CD8-positive, alpha-beta memory T cell (primary cell): ENCODE measurements around the gene POLL. TPM values are rescaled to one million over a fixed set of nuclear protein-coding genes. Genes with fewer than 3 reads are reported as not detected.
A peak's percentile ranks its signal among the peaks of the same experiment; 100 is the strongest.

ENCODE experiments used
- CTCF ChIA-PET: fragments of 350-600 bp; sonication (Branson Sonifier 250); formaldehyde crosslinking; loops from one replicate; lab custom pipeline; 2021; ENCODE audit warnings: antibody characterized with exemption; lab: Charles Lee
- POLR2A ChIA-PET: fragments of 350-600 bp; sonication (Branson Sonifier 250); formaldehyde crosslinking; loops from one replicate; lab custom pipeline; 2021; ENCODE audit warnings: antibody characterized with exemption; lab: Charles Lee
- DNase-seq, 5 donors: peaks; one replicate each; pipeline versions ENCODE4 v3.0.0 to v3.0.0-alpha.2; 2020 to 2022; ENCODE audit warnings: mixed read lengths in 1 of 5
- H3K27ac ChIP-seq: one replicate; pipeline ENCODE4 v1.7.0; 2013; ENCODE audit warnings: low read depth, mild to moderate bottlenecking, low read length, moderate library complexity
- H3K27me3 ChIP-seq: 2 replicates; pipeline ENCODE4 v1.7.0; 2013; ENCODE audit warnings: low read length, mild to moderate bottlenecking; ENCODE audit not compliant: insufficient read depth, poor library complexity, severe bottlenecking
- H3K36me3 ChIP-seq: 2 replicates; pipeline ENCODE4 v1.7.0; 2013; ENCODE audit warnings: mild to moderate bottlenecking, low read length, moderate library complexity; ENCODE audit not compliant: insufficient read depth
- H3K4me1 ChIP-seq: 2 replicates; pipeline ENCODE4 v1.7.0; 2013; ENCODE audit warnings: mild to moderate bottlenecking, low read length, moderate library complexity; ENCODE audit not compliant: insufficient read depth
- H3K4me3 ChIP-seq: 2 replicates; pipeline ENCODE4 v1.7.0; 2013; ENCODE audit warnings: mild to moderate bottlenecking, low read length
- H3K9me3 ChIP-seq: 2 replicates; pipeline ENCODE4 v1.7.0; 2013; ENCODE audit warnings: mild to moderate bottlenecking, low read length
- H3K27ac Mint-ChIP-seq, 8 donors: one replicate each; pipeline ENCODE4 v1.8.0; 2020 to 2021; ENCODE audit warnings: mixed read lengths in 8 of 8, mild to moderate bottlenecking in 6 of 8, inconsistent platforms in 3 of 8, moderate library complexity in 3 of 8
- H3K27me3 Mint-ChIP-seq, 2 donors: one replicate each; pipeline ENCODE4 v1.8.0; 2020 to 2021; ENCODE audit warnings: mixed read lengths in 2 of 2, mild to moderate bottlenecking in 1 of 2, moderate library complexity in 1 of 2
- H3K36me3 Mint-ChIP-seq, 3 donors: one replicate each; pipeline ENCODE4 v1.8.0; 2020 to 2021; ENCODE audit warnings: mixed read lengths in 3 of 3, inconsistent platforms in 1 of 3, mild to moderate bottlenecking in 1 of 3
- H3K4me1 Mint-ChIP-seq, 3 donors: one replicate each; pipeline ENCODE4 v1.8.0; 2020 to 2021; ENCODE audit warnings: mixed read lengths in 3 of 3, inconsistent platforms in 1 of 3, mild to moderate bottlenecking in 1 of 3
- H3K4me3 Mint-ChIP-seq, 7 donors: one replicate each; pipeline ENCODE4 v1.8.0; 2020 to 2021; ENCODE audit warnings: mixed read lengths in 7 of 7, mild to moderate bottlenecking in 6 of 7, moderate library complexity in 4 of 7, inconsistent platforms in 2 of 7
- H3K9me3 Mint-ChIP-seq, 5 donors: one replicate each; pipeline ENCODE4 v1.8.0; 2020 to 2022; ENCODE audit warnings: mixed read lengths in 5 of 5, mild to moderate bottlenecking in 3 of 5, moderate library complexity in 2 of 5, inconsistent platforms in 1 of 5
- polyA plus RNA-seq: library from polyadenylated mRNA; unstranded; fragments of 300-500 nt; fragmentation: Illumina TruSeq; gene quantifications from one replicate; pipeline ENCODE4 v1.2.3, GENCODE V29; 2021
- total RNA-seq, 2 experiments: library from RNA; stranded (reverse); gene quantifications; one replicate each; pipeline ENCODE4 v1.2.3, GENCODE V29; 2021

The POLL gene
- total and polyA plus RNA-seq, 3 experiments from 2014 or later: 15.9 to 32.6 (median 30.9) TPM

- peaks cover 0 to 83% (median 5%) of the 10 kb centered on the region in 3 donors for H3K36me3 Mint-ChIP-seq
These were observed 26.8 kb upstream of the POLL start for GRCh38 chr10:101614663-101615524.

GRCh38 chr10:101613646-101614045 is 25.6 kb upstream of the POLL start:
- CTCF ChIA-PET: interaction anchor here (0.7 kb wide), 1 partner anchor 11 kb away, joined by 3 read pairs; no protein-coding TSS in a partner anchor
- no peaks in the 10 kb centered on the region for H3K9me3 Mint-ChIP-seq
- no peaks in the 10 kb centered on the region for H3K27me3 Mint-ChIP-seq
- Histone ChIP-seq H3K4me1 (no peaks in the 10 kb centered on the region), H3K4me3 (no peak overlapping the region), H3K36me3 (peaks cover 40% of the 10 kb centered on the region), H3K27me3 (no peaks in the 10 kb centered on the region), H3K27ac (no peak overlapping the region), H3K9me3 (no peaks in the 10 kb centered on the region)
- DNase-seq: no peak
- peaks cover 0 to 86% (median 5%) of the 10 kb centered on the region in 3 donors for H3K36me3 Mint-ChIP-seq
- POLR2A ChIA-PET: no interaction called here
- peak overlapping the region in 4 of 8 donors; percentile 5 to 76 (median 50) for H3K27ac Mint-ChIP-seq
- H3K4me3 Mint-ChIP-seq: no peak overlapping the region
- peaks cover 0 to 3% (median 3%) of the 10 kb centered on the region in 3 donors for H3K4me1 Mint-ChIP-seq

More at GRCh38 chr10:101614663-101615524, 26.8 kb upstream of the POLL start:
- no peaks in the 10 kb centered on the region for H3K27me3 ChIP-seq
- H3K9me3 ChIP-seq: no peaks in the 10 kb centered on the region
- H3K4me1 Mint-ChIP-seq: peaks cover 0 to 3% (median 3%) of the 10 kb centered on the region in 3 donors
- ChIA-PET CTCF (interaction anchor here (1.2 kb wide), 1 partner anchor 12 kb away, joined by 3 read pairs; no protein-coding TSS in a partner anchor), POLR2A (no interaction called here)
- H3K9me3 Mint-ChIP-seq: no peaks in the 10 kb centered on the region
- H3K27me3 Mint-ChIP-seq: no peaks in the 10 kb centered on the region
- no peak overlapping the region for H3K4me3 Mint-ChIP-seq
- H3K27ac Mint-ChIP-seq: peak overlapping the region in 4 of 8 donors; percentile 27 to 50 (median 34)
- no peak for DNase-seq
- no peak overlapping the region for H3K27ac ChIP-seq
- H3K36me3 ChIP-seq: peaks cover 33% of the 10 kb centered on the region
- no peaks in the 10 kb centered on the region for H3K4me1 ChIP-seq
- no peak overlapping the region for H3K4me3 ChIP-seq

- Mint-ChIP-seq H3K9me3 (no peaks in the 10 kb centered on the region), H3K4me3 (no peak overlapping the region), H3K27me3 (no peaks in the 10 kb centered on the region), H3K4me1 (peaks cover 0 to 3% (median 3%) of the 10 kb centered on the region in 3 donors), H3K36me3 (peaks cover 0 to 86% (median 3%) of the 10 kb centered on the region in 3 donors), H3K27ac (peak overlapping the region in 1 of 8 donors; percentile 65)
- H3K27ac ChIP-seq: no peak overlapping the region
- no peak overlapping the region for H3K4me3 ChIP-seq
- ChIA-PET POLR2A (no interaction called here), CTCF (interaction anchor here (0.7 kb wide), 1 partner anchor 10 kb away, joined by 3 read pairs; no protein-coding TSS in a partner anchor)
- H3K27me3 ChIP-seq: no peaks in the 10 kb centered on the region
- peaks cover 42% of the 10 kb centered on the region for H3K36me3 ChIP-seq
- DNase-seq: no peak
- H3K4me1 ChIP-seq: no peaks in the 10 kb centered on the region
- no peaks in the 10 kb centered on the region for H3K9me3 ChIP-seq
These were observed 24.8 kb upstream of the POLL start for GRCh38 chr10:101612872-101613271.

- no peak overlapping the region for H3K27ac ChIP-seq
- H3K4me3 ChIP-seq: no peak overlapping the region
- Mint-ChIP-seq H3K4me3 (no peak overlapping the region), H3K27me3 (no peaks in the 10 kb centered on the region), H3K4me1 (peaks cover 0 to 3% (median 0%) of the 10 kb centered on the region in 3 donors), H3K27ac (peak overlapping the region in 1 of 8 donors; percentile 69), H3K36me3 (peaks cover 0 to 85% (median 3%) of the 10 kb centered on the region in 3 donors), H3K9me3 (no peaks in the 10 kb centered on the region)
- no peaks in the 10 kb centered on the region for H3K4me1 ChIP-seq
- no peaks in the 10 kb centered on the region for H3K9me3 ChIP-seq
- H3K27me3 ChIP-seq: no peaks in the 10 kb centered on the region
- peaks cover 42% of the 10 kb centered on the region for H3K36me3 ChIP-seq
- no peak for DNase-seq
- CTCF ChIA-PET: no interaction called here
- POLR2A ChIA-PET: no interaction called here
These were observed 24.0 kb upstream of the POLL start for GRCh38 chr10:101612086-101612485.

GRCh38 chr10:101611096-101611905 is 23.2 kb upstream of the POLL start:
- Histone ChIP-seq H3K4me1 (no peaks in the 10 kb centered on the region), H3K27ac (no peak overlapping the region), H3K9me3 (no peaks in the 10 kb centered on the region), H3K36me3 (peaks cover 35% of the 10 kb centered on the region), H3K27me3 (no peaks in the 10 kb centered on the region), H3K4me3 (no peak overlapping the region)
- CTCF ChIA-PET: no interaction called here
- peaks cover 0 to 84% (median 3%) of the 10 kb centered on the region in 3 donors for H3K36me3 Mint-ChIP-seq
- H3K4me1 Mint-ChIP-seq: peaks cover 0 to 3% (median 0%) of the 10 kb centered on the region in 3 donors
- H3K9me3 Mint-ChIP-seq: no peaks in the 10 kb centered on the region
- POLR2A ChIA-PET: no interaction called here
- no peak for DNase-seq
- H3K27ac Mint-ChIP-seq: peak overlapping the region in 6 of 8 donors; percentile 50 to 83 (median 73)
- H3K4me3 Mint-ChIP-seq: no peak overlapping the region
- H3K27me3 Mint-ChIP-seq: no peaks in the 10 kb centered on the region

GRCh38 chr10:101609481-101609880 is 21.4 kb upstream of the POLL start:
- peaks cover 0 to 3% of the 10 kb centered on the region in 2 donors for H3K27me3 Mint-ChIP-seq
- no peak for DNase-seq
- no peak overlapping the region for H3K27ac ChIP-seq
- peaks cover 0 to 86% (median 6%) of the 10 kb centered on the region in 3 donors for H3K36me3 Mint-ChIP-seq
- H3K4me1 ChIP-seq: no peaks in the 10 kb centered on the region
- peaks cover 29% of the 10 kb centered on the region for H3K36me3 ChIP-seq
- H3K4me3 ChIP-seq: no peak overlapping the region
- ChIA-PET CTCF (interaction anchor here (1.4 kb wide), 1 partner anchor 231 kb away, joined by 4 read pairs; no protein-coding TSS in a partner anchor), POLR2A (no interaction called here)
- H3K4me3 Mint-ChIP-seq: peak overlapping the region in 1 of 7 donors; percentile 48
- no peaks in the 10 kb centered on the region for H3K27me3 ChIP-seq
- peaks cover 0 to 3% (median 0%) of the 10 kb centered on the region in 3 donors for H3K4me1 Mint-ChIP-seq
- H3K27ac Mint-ChIP-seq: peak overlapping the region in 2 of 8 donors; percentile 29 to 34
- H3K9me3 Mint-ChIP-seq: no peaks in the 10 kb centered on the region
- H3K9me3 ChIP-seq: no peaks in the 10 kb centered on the region

GRCh38 chr10:101607124-101607523 is 19.1 kb upstream of the POLL start:
- peaks cover 29% of the 10 kb centered on the region for H3K36me3 ChIP-seq
- H3K27ac ChIP-seq: no peak overlapping the region

More at GRCh38 chr10:101607124-101607523, 19.1 kb upstream of the POLL start:
- no peaks in the 10 kb centered on the region for H3K9me3 Mint-ChIP-seq
- H3K27ac Mint-ChIP-seq: peak overlapping the region in 2 of 8 donors; percentile 24 to 42
- H3K27me3 Mint-ChIP-seq: peaks cover 0 to 3% of the 10 kb centered on the region in 2 donors
- H3K4me3 Mint-ChIP-seq: no peak overlapping the region
- no peaks in the 10 kb centered on the region for H3K9me3 ChIP-seq
- peaks cover 0 to 3% (median 0%) of the 10 kb centered on the region in 3 donors for H3K4me1 Mint-ChIP-seq
- peaks cover 0 to 77% (median 6%) of the 10 kb centered on the region in 3 donors for H3K36me3 Mint-ChIP-seq
- H3K27me3 ChIP-seq: no peaks in the 10 kb centered on the region
- ChIA-PET POLR2A (no interaction called here), CTCF (no interaction called here)
- no peak for DNase-seq
- H3K4me1 ChIP-seq: no peaks in the 10 kb centered on the region
- H3K4me3 ChIP-seq: no peak overlapping the region
